Suppressor macrophage treated with lipopolysaccharide for 1 hour (primary cell): ENCODE data around the gene ADRM1.
A peak's percentile ranks its signal among the peaks of the same experiment; 100 is the strongest.

ENCODE experiments used
- DNase-seq, 3 donors: peaks; one replicate each; pipeline ENCODE4 v3.0.0-alpha.2; 2020 to 2022

The ADRM1 gene

GRCh38 chr20:62311832-62312661 lies 9.2 kb downstream of the ADRM1 start:
- no peak for DNase-seq

- DNase-seq, result no peak
Observed at GRCh38 chr20:62312662-62312977, 9.8 kb downstream of the ADRM1 start.

- DNase-seq, result no peak
Observed at GRCh38 chr20:62313021-62313420, 10.2 kb downstream of the ADRM1 start.

GRCh38 chr20:62313460-62314338 lies 10.9 kb downstream of the ADRM1 start:
- DNase-seq, result no peak

GRCh38 chr20:62314339-62314638 lies 11.5 kb downstream of the ADRM1 start:
- no peak for DNase-seq

GRCh38 chr20:62314711-62315302 lies 12.0 kb downstream of the ADRM1 start:
- no peak for DNase-seq

- DNase-seq, result no peak
Observed at GRCh38 chr20:62315773-62316172, 13.0 kb downstream of the ADRM1 start.

- DNase-seq, result no peak
Observed at GRCh38 chr20:62316331-62317166, 13.8 kb downstream of the ADRM1 start.

- DNase-seq, result no peak
Observed at GRCh38 chr20:62317167-62317655, 14.4 kb downstream of the ADRM1 start.

- DNase-seq, result peak in 1 of 3 donors; percentile 8
Observed at GRCh38 chr20:62318400-62319345, 15.9 kb downstream of the ADRM1 start.

- DNase-seq, result no peak
Observed at GRCh38 chr20:62319346-62319909, 16.6 kb downstream of the ADRM1 start.

- peak in 2 of 3 donors; percentile 7 to 44 for DNase-seq
Observed at GRCh38 chr20:62320581-62321354, 18.0 kb downstream of the ADRM1 start.

GRCh38 chr20:62321521-62321948 lies 18.7 kb downstream of the ADRM1 start:
- peak in 2 of 3 donors; percentile 15 to 52 for DNase-seq

- DNase-seq, result no peak
Observed at GRCh38 chr20:62321975-62322374, 19.2 kb downstream of the ADRM1 start.

GRCh38 chr20:62322492-62323041 lies 19.8 kb downstream of the ADRM1 start:
- DNase-seq, result no peak

GRCh38 chr20:62323146-62323979 lies 20.6 kb downstream of the ADRM1 start:
- no peak for DNase-seq

GRCh38 chr20:62323980-62324906 lies 21.4 kb downstream of the ADRM1 start:
- DNase-seq, result no peak
